CD4-positive, alpha-beta T cell (primary cell): ENCODE measurements around the gene RUNX2. TPM values are rescaled to one million over a fixed set of nuclear protein-coding genes. Genes with fewer than 3 reads are reported as not detected.

ENCODE experiments used
- ATAC-seq: fragments of 200-7000 bp; cut with Tn5 transposase; one replicate; pipeline ENCODE4 v1.10.0; 2022; ENCODE audit warnings: mild to moderate bottlenecking; ENCODE audit not compliant: poor library complexity
- CTCF ChIA-PET: fragments of 350-600 bp; sonication (Branson Sonifier 250); formaldehyde crosslinking; loops from one replicate; lab custom pipeline; 2021; ENCODE audit warnings: antibody characterized with exemption, inconsistent platforms; lab: Charles Lee
- POLR2A ChIA-PET: fragments of 350-600 bp; sonication (Branson Sonifier 250); formaldehyde crosslinking; loops from one replicate; lab custom pipeline; 2021; ENCODE audit warnings: antibody characterized with exemption, inconsistent platforms; lab: Charles Lee
- DNase-seq, 14 experiments: peaks; one replicate each; pipeline ENCODE4 v3.0.0-alpha.2; 2013 to 2020; ENCODE audit warnings: mixed read lengths in 2 of 14
- H3K27ac ChIP-seq, 2 donors: one replicate each; pipeline versions ENCODE4 v1.5.1 to v1.7.0; 2013; ENCODE audit warnings: low read length in 2 of 2, low read depth in 1 of 2, mild to moderate bottlenecking in 1 of 2
- H3K27me3 ChIP-seq, 2 experiments: 1 replicate in 1 of 2; 2 replicates in 1 of 2; pipeline versions ENCODE4 v1.6.1 to v1.7.0; 2013; ENCODE audit warnings: low read length in 2 of 2, control low read depth in 1 of 2, mild to moderate bottlenecking in 1 of 2, moderate library complexity in 1 of 2; ENCODE audit not compliant: insufficient read depth in 2 of 2, control insufficient read depth in 1 of 2
- H3K36me3 ChIP-seq: one replicate; pipeline ENCODE4 v1.6.1; 2013; ENCODE audit warnings: low read length, control low read depth; ENCODE audit not compliant: insufficient read depth
- H3K4me1 ChIP-seq: one replicate; pipeline ENCODE4 v1.6.1; 2013; ENCODE audit warnings: low read length, control low read depth; ENCODE audit not compliant: insufficient read depth
- H3K4me3 ChIP-seq: one replicate; pipeline ENCODE4 v1.5.1; 2013; ENCODE audit warnings: mild to moderate bottlenecking, low read length, moderate library complexity
- H3K9me3 ChIP-seq, 2 experiments: 1 replicate in 1 of 2; 2 replicates in 1 of 2; pipeline versions ENCODE4 v1.6.1 to v1.7.0; 2013; ENCODE audit warnings: low read length in 2 of 2, mild to moderate bottlenecking in 2 of 2, control low read depth in 1 of 2, moderate library complexity in 1 of 2; ENCODE audit not compliant: control insufficient read depth in 1 of 2, insufficient read depth in 1 of 2
- H3K27ac Mint-ChIP-seq: one replicate; pipeline ENCODE4 v1.8.0; 2020; ENCODE audit warnings: mixed read lengths
- H3K27me3 Mint-ChIP-seq: one replicate; pipeline ENCODE4 v1.8.0; 2021; ENCODE audit warnings: mixed read lengths
- H3K36me3 Mint-ChIP-seq: one replicate; pipeline ENCODE4 v1.8.0; 2021; ENCODE audit warnings: low read depth, mixed read lengths
- H3K4me1 Mint-ChIP-seq: one replicate; pipeline ENCODE4 v1.8.0; 2021; ENCODE audit warnings: low read depth, mixed read lengths
- H3K4me3 Mint-ChIP-seq: one replicate; pipeline ENCODE4 v1.8.0; 2020; ENCODE audit warnings: mild to moderate bottlenecking, mixed read lengths
- H3K9me3 Mint-ChIP-seq: one replicate; pipeline ENCODE4 v1.8.0; 2020; ENCODE audit warnings: mixed read lengths
- CTCF ChIP-seq: fragments of 200-600 bp; IDR thresholded peaks from one replicate; pipeline ENCODE4 v1.8.0; 2022; ENCODE audit warnings: antibody characterized with exemption, mild to moderate bottlenecking
- intact Hi-C, 2 experiments: fragments of 100-400 bp; cut with DNase I in 1 of 2; cut with micrococcal nuclease in 1 of 2; formaldehyde crosslinking; loops; one replicate each; pipeline versions ENCODE4 v1.15.1 to v1.9.0; 2023 to 2025; cut with DNase I, micrococcal nuclease
- total RNA-seq, 174 experiments: library from RNA in 2 of 174; stranded (reverse) in 2 of 174; gene quantifications; one replicate each; pipeline ENCODE4 v1.2.3 and lab custom pipeline; 2021 to 2026

Gene RUNX2
- total RNA-seq, 2 experiments from 2014 or later: 17.5 to 18.0 TPM

GRCh38 chr6:45478240-45478639, 150.1 kb downstream of the RUNX2 start:
- H3K4me1 Mint-ChIP-seq: peaks cover 32% of the 10 kb centered on the region
- no peak overlapping the region for H3K4me3 Mint-ChIP-seq
- H3K36me3 ChIP-seq: no peaks in the 10 kb centered on the region
- no peak overlapping the region for H3K27ac Mint-ChIP-seq
- no peaks in the 10 kb centered on the region for H3K36me3 Mint-ChIP-seq
- peak; percentile 41 for ATAC-seq
- no peaks in the 10 kb centered on the region for H3K27me3 ChIP-seq
- H3K27me3 Mint-ChIP-seq: no peaks in the 10 kb centered on the region
- POLR2A ChIA-PET: interaction anchor here (0.8 kb wide), 1 partner anchor 39 kb away, joined by 3 read pairs; no protein-coding TSS in a partner anchor
- H3K27ac ChIP-seq: no peak overlapping the region
- intact Hi-C loops: no loop called here
- no peaks in the 10 kb centered on the region for H3K9me3 Mint-ChIP-seq
- no peak for TF ChIP-seq CTCF
- DNase-seq: peak in 3 of 14 experiments; percentile 34 to 41 (median 36)
- no peaks in the 10 kb centered on the region for H3K9me3 ChIP-seq
- H3K4me3 ChIP-seq: no peak overlapping the region
- peaks cover 12% of the 10 kb centered on the region for H3K4me1 ChIP-seq
- CTCF ChIA-PET: interaction anchor here (1.3 kb wide), 2 partner anchors 15 to 18 kb away, joined by 3 read pairs; no protein-coding TSS in a partner anchor

GRCh38 chr6:45479834-45480751, 152.0 kb downstream of the RUNX2 start:
- Histone ChIP-seq H3K36me3 (peaks cover 4% of the 10 kb centered on the region), H3K27ac (no peak overlapping the region), H3K27me3 (no peaks in the 10 kb centered on the region), H3K4me1 (peaks cover 12% of the 10 kb centered on the region), H3K9me3 (no peaks in the 10 kb centered on the region), H3K4me3 (no peak overlapping the region)
- Mint-ChIP-seq H3K27me3 (no peaks in the 10 kb centered on the region), H3K4me1 (peaks cover 29% of the 10 kb centered on the region), H3K9me3 (no peaks in the 10 kb centered on the region), H3K36me3 (no peaks in the 10 kb centered on the region), H3K27ac (no peak overlapping the region), H3K4me3 (no peak overlapping the region)
- CTCF ChIA-PET: no interaction called here
- peak; percentile 66 for ATAC-seq
- no peak for DNase-seq
- POLR2A ChIA-PET: no interaction called here
- TF ChIP-seq CTCF: no peak
- intact Hi-C loops: no loop called here

GRCh38 chr6:45480752-45481415, 152.8 kb downstream of the RUNX2 start:
- Histone ChIP-seq H3K4me3 (no peak overlapping the region), H3K27ac (no peak overlapping the region), H3K4me1 (peaks cover 12% of the 10 kb centered on the region), H3K36me3 (peaks cover 4% of the 10 kb centered on the region), H3K9me3 (no peaks in the 10 kb centered on the region), H3K27me3 (no peaks in the 10 kb centered on the region)
- H3K4me3 Mint-ChIP-seq: no peak overlapping the region
- POLR2A ChIA-PET: no interaction called here
- TF ChIP-seq CTCF: no peak
- no peaks in the 10 kb centered on the region for H3K9me3 Mint-ChIP-seq
- intact Hi-C loops: no loop called here
- no peak overlapping the region for H3K27ac Mint-ChIP-seq
- H3K4me1 Mint-ChIP-seq: peaks cover 23% of the 10 kb centered on the region
- ATAC-seq: no peak
- CTCF ChIA-PET: interaction anchor here (1.4 kb wide), 1 partner anchor 16 kb away, joined by 3 read pairs; no protein-coding TSS in a partner anchor
- no peak for DNase-seq
- no peaks in the 10 kb centered on the region for H3K36me3 Mint-ChIP-seq
- no peaks in the 10 kb centered on the region for H3K27me3 Mint-ChIP-seq
